Fibroblast of upper back skin (primary cell): Measurements from ENCODE around the gene CHD6.

Source experiments
- DNase-seq: peaks from one replicate; pipeline ENCODE4 v3.0.0-alpha.2; 2013

CHD6 gene

DNA sequence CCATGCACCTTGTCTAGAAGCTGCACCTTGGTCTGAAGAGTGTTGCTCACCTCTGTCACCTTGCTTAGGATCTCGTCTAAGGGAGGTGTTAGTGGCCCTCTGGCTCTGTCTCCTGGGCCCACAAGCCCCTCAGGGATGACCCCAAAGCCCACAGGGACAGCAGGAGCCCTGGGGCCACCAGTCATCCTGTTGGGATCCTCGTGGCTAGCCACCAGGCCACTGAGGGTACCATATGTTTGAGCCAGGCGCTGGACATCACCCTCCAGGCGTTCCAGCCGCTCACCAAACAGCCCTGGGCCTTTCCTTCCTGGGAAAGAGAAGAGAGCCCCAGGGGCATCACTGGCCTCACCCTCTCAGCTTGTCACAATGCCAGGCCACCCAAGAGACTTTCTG lies 255.4 kb downstream of the CHD6 start:
- no peak for DNase-seq

DNA sequence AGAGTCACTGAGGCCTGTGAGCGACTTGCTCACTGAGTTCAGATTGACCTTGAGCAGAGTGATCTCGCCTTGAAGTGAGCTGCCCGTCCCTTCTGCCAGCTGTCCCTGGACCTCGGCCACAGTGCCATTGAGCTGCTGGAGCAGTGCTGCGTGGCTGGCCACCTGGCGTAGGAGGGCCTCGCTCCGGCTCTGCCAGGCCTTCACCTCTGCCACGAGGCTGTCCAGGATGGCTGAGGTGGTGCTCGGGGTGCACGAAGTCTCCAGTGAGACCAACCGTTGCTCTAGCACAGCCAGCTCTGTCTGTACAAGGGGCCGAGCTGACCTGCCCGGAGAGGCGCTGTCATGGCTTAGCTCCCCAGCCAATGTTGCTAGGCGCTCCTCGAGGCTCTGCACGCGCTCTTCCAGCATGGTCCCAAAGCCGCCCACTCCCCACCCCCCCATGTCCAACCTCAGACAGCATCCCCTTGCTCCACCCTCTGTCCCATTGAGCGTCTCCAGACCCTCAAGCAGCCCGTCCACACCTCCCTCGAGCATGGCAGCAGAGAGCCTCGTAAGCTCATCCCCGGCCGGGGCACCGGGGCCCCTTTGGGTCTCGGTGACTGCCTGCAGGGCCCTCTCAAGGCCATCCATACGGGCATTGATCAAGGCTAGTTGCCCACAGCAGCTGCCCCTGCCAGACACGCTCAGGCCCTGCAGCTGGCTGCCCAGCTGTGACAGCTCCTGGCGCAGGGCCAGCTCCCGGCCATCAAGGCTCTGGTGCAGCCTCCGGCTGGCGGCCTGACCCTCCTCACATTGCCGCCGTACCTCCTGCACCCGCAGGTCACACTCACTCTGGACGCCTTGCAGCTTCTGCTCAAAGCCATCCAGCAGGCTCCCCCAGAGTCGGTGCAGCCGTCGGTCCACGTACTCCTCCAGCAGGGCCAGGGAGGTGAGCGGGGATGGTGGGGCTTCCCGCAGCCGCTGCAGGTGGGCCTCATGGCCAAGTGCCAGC lies 256.1 kb downstream of the CHD6 start:
- no peak for DNase-seq

- no peak for DNase-seq
Measured at GRCh38 chr20:41360831-41361756, 257.1 kb downstream of the CHD6 start.

- DNase-seq: no peak
Measured at GRCh38 chr20:41359541-41360011, 258.6 kb downstream of the CHD6 start.

DNA sequence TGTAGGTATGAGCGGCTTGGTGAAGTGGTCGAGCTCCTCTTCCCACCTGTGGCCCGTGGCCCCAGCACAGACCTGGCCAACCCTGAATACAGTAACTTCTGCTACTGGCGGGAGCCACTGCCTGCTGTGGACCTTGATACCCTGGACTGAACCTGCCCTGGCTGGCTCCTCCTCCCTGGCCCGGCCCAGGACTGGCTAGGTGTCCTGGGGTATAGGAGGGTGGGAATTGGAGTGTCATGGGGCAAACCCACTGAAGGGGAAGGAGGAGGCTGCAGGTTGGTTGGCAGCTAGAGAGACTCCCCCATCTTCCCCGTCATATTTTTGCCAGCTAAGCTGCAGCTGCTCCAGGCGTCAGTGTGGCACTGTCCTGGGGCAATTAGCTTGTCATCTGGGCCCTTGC lies 259.5 kb downstream of the CHD6 start:
- DNase-seq: no peak

GRCh38 chr20:41358230-41358629 lies 259.9 kb downstream of the CHD6 start:
- DNase-seq: no peak

- DNase-seq: no peak
Measured at GRCh38 chr20:41357424-41358163, 260.6 kb downstream of the CHD6 start.

GRCh38 chr20:41356951-41357350 lies 261.2 kb downstream of the CHD6 start:
- DNase-seq: no peak

- DNase-seq: no peak
Measured at GRCh38 chr20:41355598-41356203, 262.5 kb downstream of the CHD6 start.

- no peak for DNase-seq
Measured at GRCh38 chr20:41355192-41355591, 263.0 kb downstream of the CHD6 start.

DNA sequence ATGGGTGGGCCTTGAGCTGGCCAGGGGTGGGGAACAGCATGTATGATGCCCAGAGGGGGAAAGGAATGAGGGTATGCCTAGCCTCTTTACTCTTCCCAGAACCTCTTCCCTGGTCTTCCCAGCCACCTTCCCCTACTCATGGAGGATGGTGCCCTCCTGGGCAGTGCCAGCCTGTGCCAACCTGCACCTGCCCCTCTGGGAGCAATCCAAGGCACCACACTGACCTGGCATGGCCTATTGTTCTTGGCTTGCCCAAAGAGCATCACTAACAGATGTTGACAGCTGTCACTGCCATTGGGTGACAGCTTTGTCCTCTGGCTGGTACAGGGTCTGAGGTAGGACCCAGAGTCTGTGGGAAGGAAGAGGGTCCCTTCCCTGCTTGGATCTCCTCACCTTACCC lies 264.6 kb downstream of the CHD6 start:
- DNase-seq: no peak

- DNase-seq: no peak
Measured at GRCh38 chr20:41352666-41353065, 265.5 kb downstream of the CHD6 start.

DNA sequence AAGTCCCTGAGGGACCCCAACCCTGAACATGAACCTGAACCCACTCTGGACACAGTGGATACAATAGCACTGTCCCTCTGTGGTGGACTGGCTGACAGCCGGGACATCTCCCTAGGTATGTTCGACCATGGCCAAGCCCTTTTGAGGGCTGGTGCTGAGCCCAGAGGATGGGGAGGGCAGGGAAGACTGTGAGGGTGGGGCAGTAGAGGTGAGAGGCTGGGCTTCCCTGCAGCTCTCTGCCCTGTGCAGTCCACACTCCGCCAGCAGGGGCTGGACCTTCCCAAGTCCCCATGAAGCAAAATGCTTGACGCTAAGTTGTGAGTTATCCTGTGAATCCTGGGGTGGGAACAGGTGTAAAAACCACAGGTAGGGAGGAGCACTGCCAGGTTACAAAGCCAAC lies 266.1 kb downstream of the CHD6 start:
- no peak for DNase-seq
